Inflammatory macrophage treated with lipopolysaccharide for 4 hours (primary cell): ENCODE measurements around the gene PPP1R12A.
A peak's percentile ranks its signal among the peaks of the same experiment; 100 is the strongest.
"Not testable (repeated sequence)": the region's sequence is repeated elsewhere in the genome, so short reads cannot be mapped to it uniquely, and the experiment has no call there.

ENCODE experiments used
- DNase-seq: peaks from one replicate; pipeline ENCODE4 v3.0.0-alpha.2; 2020

Gene PPP1R12A

GRCh38 chr12:79841248-79841877 lies 93.5 kb downstream of the PPP1R12A start:
- DNase-seq: no peak

DNA sequence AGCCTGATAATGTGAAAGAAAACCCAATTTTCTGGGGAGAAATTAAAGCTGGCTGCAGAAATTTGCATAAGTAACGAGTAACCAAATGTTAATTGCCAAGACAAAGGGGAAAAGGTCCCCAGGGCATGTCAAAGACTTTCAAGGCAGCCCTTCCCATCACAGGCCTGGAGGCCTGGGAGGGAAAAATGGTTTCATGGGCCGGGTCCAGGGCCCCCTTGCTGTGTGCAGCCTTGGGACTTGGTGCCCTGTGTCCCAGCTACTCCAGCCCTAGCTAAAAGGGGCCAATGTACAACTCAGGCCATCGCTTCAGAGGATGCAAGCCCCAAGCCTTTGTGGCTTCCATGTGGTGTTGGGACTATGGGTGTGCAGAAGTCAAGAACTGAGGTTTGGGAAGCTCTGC lies 96.5 kb downstream of the PPP1R12A start:
- DNase-seq: no peak

DNA sequence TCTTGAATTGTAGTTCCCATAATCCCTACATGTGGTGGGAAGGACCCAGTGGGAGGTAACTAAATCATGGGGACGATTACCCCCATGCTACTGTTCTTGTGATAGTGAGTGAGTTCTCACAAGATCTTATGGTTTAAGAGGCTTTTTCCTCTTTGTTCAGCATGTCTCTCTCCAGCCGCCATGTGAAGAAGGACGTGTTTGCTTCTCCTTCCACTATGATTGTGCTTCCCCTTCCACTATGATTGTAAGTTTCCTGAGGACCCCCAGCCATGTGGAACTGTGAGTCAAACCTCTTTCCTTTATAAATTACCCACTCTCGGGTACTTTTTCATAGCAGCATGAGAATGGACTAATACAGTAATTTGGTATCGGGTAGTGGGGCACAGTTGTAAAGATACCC lies 97.3 kb downstream of the PPP1R12A start:
- DNase-seq: no peak

- no peak for DNase-seq
Measured at GRCh38 chr12:79835377-79835843, 99.5 kb downstream of the PPP1R12A start.

GRCh38 chr12:79834712-79835376 lies 100.1 kb downstream of the PPP1R12A start:
- no peak for DNase-seq

DNA sequence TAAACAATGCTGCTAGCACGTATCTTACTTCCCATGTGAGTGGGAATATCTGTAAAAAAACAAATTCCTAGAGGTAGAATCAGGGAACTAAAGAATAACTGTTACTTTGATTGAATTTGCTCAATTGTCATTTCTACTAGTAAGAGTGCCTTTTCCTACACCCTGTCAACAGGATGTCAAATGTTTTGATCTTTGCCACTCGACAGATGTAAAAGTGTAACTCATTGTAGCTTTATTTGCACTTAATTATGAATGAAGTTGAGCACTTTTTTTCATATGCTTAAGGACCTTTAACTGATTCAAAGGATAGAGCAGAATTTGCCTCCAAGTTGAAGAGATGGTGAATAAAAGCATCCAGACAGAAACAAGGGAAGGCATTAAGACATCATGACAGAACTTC lies 104.5 kb downstream of the PPP1R12A start:
- no peak for DNase-seq

DNA sequence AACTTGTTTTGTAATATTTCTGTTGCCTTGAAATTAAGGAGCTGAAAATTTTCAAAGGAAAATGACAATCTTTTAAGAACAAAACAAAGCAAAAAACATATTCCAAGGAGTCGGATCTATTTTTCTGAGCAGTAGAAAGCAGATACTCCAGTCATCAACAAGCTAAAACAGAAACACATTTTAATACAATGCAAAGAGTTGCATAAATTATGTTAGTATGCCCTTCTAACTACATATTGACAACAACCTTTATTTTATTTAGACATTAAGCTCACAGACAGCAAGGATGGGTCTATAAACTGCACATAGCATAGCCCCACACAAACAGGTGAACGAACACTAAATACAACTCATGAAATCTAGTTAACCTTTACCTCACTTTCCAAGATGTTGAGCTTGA lies 106.0 kb downstream of the PPP1R12A start:
- DNase-seq: no peak

DNA sequence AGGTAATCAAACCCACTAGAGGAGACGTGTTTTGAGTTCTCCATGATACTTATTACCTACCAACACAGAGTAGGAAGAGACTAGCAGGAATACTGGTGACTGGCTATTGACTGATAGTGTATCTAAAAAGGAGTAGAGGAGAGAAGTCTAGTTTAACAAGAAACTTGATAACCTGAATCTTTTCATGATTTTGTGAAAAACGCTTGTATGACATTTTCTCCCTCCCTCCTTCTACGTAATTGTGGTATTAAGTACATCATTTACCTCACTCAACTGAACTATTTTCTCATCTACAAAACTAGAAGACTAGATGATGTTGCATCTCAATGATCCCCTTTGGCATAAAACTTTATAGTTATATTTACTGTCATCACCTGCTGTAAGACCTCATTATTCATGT lies 107.4 kb downstream of the PPP1R12A start:
- no peak for DNase-seq

- DNase-seq: no peak
Measured at GRCh38 chr12:79826267-79827128, 108.4 kb downstream of the PPP1R12A start.

- DNase-seq: no peak
Measured at GRCh38 chr12:79822475-79822874, 112.4 kb downstream of the PPP1R12A start.

DNA sequence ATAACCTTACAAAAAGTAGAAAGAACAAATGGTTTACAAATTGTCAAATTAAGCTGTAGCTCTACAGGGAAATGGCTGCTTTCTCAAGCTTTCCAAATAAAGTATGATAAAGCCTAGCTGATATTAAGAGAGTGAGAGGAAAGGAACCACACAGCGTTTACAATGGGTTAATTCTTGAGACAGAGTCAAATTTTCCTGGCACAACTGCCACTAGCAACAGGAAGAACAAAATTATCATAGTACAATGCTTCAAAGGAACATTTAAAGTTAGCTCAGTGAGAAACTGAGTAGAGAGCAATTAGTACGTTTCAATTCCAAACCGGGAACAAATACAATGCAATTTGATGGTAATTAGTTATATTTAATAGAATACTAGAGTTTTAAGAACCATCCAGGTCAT lies 116.0 kb downstream of the PPP1R12A start:
- DNase-seq: no peak

DNA sequence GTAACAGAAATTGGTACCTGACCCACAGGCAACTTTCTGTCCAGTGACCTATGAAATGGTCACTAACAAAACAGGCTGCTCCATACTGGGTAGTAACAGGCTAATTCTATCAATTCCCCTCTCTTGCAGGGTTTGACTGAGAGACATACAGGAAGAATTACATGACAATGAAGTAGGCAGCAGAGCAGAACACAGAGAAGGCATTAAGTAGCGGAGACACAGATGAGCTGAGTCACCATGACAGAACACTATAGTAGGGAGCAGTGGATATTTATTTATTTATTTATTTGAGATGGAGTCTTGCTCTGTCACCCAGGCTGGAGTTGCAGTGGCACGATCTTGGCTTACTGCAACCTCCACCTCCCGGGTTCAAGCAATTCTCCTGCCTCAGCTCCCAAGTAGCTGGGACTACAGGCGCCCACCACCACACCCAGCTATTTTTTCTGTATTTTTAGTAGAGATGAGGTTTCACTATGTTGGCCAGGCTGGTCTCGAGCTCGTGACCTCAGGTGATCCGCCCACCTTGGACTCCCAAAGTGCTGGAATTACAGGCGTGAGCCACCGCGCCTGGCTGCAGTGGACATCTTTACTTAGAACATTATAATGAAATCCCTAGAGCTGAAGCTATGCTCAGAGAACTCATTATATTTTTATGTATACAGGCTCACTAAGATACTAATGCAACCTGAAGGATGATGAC lies 150.4 kb downstream of the PPP1R12A start:
- DNase-seq: not testable (repeated sequence)

GRCh38 chr12:79782172-79782900 lies 152.6 kb downstream of the PPP1R12A start:
- peak; percentile 22 for DNase-seq

DNA sequence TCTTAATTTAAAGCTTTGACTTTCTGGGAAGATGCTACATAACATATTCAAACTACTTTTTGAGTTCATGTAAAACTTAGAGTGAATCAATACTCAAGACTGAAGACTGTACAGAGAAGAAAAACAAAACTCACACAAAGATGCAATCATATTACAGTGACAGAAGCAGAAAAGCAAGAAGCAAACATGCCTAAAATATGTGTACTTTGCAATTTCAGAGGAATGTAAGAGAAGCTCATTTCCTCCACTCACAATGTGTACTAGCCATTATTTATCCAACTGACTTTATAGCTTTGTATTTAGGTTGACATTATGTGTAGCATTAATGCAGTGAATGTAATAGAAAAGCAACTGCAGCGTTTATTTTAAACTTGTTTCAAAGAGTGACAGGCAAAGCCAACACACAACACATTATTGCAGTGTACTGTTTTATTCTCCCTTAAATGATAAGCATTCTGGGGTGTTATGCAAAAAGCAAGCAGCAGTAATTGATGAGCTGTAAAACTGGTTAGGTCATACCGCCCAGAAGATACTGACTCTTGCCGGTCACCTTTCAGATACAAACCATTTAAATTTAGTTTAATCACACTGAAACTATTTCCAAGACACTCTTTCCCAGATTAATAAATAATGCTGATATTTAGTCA lies 156.0 kb downstream of the PPP1R12A start:
- DNase-seq: no peak

DNA sequence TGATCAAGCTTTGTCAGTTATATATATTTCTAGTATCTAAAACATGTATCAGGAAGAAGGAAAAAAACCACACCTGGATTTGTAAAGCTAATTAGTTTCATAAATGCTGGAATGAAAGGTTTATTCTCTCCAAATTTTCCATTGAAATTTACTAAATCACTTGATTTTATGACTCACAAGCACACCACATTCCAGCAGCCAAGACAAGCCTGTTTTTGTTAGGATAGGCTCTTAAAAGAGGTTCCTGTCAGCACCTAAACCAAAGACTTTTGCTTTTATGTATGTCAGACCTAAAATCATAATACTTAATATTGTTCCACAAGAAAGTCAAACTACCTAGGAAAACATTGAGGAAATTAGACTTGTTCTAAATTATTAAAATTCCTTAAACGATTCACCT lies 158.8 kb downstream of the PPP1R12A start:
- no peak for DNase-seq

DNA sequence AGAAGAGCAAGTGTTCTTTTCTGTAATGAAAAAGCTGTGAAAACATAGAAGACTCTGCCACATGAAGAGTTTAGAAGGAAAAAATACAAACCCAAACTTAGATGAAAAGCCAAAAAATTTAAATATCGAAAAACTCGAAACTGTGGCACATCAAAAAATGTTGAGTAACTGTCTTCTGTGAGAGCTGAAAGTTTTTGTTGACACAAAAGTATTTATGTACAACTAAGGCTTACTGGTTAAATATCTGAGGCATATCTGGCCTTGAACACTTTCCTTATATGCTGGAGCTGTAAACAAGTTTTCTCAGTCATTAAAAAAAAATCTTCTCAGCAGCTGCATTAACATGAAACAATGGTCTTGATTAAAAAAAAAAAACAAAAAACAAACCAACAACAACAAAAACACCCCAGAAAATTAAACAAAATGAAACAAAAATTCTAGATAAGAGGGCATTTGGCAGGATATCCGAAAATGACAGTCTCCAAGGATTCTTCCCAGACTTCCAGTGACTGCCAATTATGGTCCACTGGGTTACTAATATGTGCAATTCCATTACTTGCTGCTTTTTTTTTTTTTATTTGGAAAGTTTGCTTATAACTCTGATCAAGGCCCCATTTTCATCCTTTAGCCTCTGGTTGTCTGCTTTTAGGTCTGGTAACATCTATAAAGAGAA lies 159.4 kb downstream of the PPP1R12A start:
- DNase-seq: no peak

DNA sequence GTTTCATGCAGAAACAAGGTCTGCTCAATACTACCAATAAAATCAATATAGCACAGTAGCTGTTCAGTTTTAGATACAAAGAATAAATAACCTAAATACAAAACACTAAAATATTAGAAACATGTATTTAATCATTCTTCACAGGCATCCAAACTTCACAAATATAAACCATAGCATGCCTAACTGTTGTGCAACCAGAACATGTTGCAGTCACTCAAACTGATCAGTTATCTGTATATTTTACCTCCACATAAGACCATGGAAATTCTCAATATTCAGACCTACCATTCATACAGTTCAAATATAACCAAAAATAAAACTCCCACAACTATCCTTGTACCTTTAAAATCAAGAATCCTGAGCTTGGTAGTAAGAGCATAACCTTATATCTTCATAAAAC lies 161.0 kb downstream of the PPP1R12A start:
- no peak for DNase-seq

- DNase-seq: no peak
Measured at GRCh38 chr12:79769860-79770485, 164.9 kb downstream of the PPP1R12A start.

DNA sequence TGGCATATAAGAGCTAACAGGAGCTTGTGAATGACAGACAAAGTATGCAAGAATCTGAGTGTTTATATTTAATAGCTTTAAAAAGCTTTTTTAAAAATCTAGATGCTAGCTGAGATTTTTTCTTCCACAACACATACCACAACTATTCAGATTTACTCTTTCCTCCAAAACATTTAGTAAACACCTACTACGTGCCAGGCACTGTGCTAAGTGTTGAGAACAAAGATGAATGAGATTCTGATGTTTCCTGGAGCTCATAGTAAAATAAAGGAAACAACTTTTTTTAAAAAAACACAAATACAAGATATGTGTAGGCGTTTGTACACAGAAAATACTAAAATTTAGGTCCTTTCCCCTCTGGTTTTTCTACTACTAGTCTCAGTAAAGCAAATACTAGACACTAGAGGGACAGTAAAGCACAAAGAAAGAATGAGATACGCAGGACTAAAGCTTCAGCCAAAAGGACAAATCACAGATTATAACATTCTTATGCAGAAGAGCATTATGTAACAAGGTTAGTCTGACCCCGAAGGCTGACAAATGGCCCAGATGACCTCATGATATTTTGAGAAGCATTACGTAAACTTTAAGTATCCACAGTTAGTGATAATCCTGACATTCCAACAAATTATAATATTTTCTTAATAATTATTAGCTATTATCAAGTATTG lies 165.6 kb downstream of the PPP1R12A start:
- no peak for DNase-seq
